ENCODE data around the gene SH2D3C. TPM values are rescaled to one million over a fixed set of nuclear protein-coding genes. Genes with fewer than 3 reads are reported as not detected.

Gene SH2D3C
- total and polyA plus RNA-seq, 9 of the 15 experiments (the other 6 are each of a cell fraction or from before 2014, with no cell fraction given), result 0.03 to 1.2 (median 0.22) TPM; not detected in 1

- TF ChIP-seq RBM25 (IDR thresholded peaks at IDR 0.05; ENCODE audit: low read depth, low read length, severe bottlenecking), result no peak
- peak; percentile 95 for TF ChIP-seq ZNF263 (CRISPR knock-in tag; IDR thresholded peaks at IDR 0.05; ENCODE audit: borderline replicate concordance)
- TF ChIP-seq PHB2 (IDR thresholded peaks at IDR 0.05; ENCODE audit: low read depth), result no peak
- no peak for TF ChIP-seq ARID4B (CRISPR knock-in tag; IDR thresholded peaks at IDR 0.05)
- no peak for TF ChIP-seq SRF (CRISPR knock-in tag; IDR thresholded peaks at IDR 0.05)
- no peak for TF ChIP-seq TAF15 (IDR thresholded peaks at IDR 0.05; ENCODE audit: low read depth, low read length)
- TF ChIP-seq SOX6 (IDR thresholded peaks at IDR 0.05), result no peak
- no peak for TF ChIP-seq ZEB2 (IDR thresholded peaks at IDR 0.05)
- 0 out of 2 replicates have a peak, but pooled peaks have one; percentile 35 for TF ChIP-seq ZFX (CRISPR knock-in tag; IDR thresholded peaks at IDR 0.05)
- TF ChIP-seq SREBF2 (CRISPR knock-in tag; IDR thresholded peaks at IDR 0.05), result no peak
- TF ChIP-seq MED1 (CRISPR knock-in tag; IDR thresholded peaks at IDR 0.05; ENCODE audit: borderline replicate concordance), result no peak
- no peak for TF ChIP-seq OTX1 (CRISPR knock-in tag; IDR thresholded peaks at IDR 0.05)
- TF ChIP-seq DMBX1 (CRISPR knock-in tag; IDR thresholded peaks at IDR 0.05; ENCODE audit: borderline replicate concordance), result no peak
- TF ChIP-seq DDX20 (tag; IDR thresholded peaks at IDR 0.05; ENCODE audit: low read depth), result no peak
- TF ChIP-seq BMI1 (IDR thresholded peaks at IDR 0.05; ENCODE audit: low read length), result no peak
- no peak for TF ChIP-seq TFE3 (CRISPR knock-in tag; IDR thresholded peaks at IDR 0.05)
- TF ChIP-seq E2F4 (CRISPR knock-in tag; IDR thresholded peaks at IDR 0.05; ENCODE audit: low read depth), result no peak
- no peak for TF ChIP-seq L3MBTL2 (IDR thresholded peaks at IDR 0.05)
- no peak for TF ChIP-seq POU5F1 (IDR thresholded peaks at IDR 0.05; ENCODE audit: borderline replicate concordance, low read depth, low read length, partially characterized antibody)
- TF ChIP-seq RAD21 (CRISPR knock-in tag; conservative IDR thresholded peaks at IDR 0.05 in 1 of 2, IDR thresholded peaks at IDR 0.05 in 1 of 2), result 0 out of 4 replicates have a peak, but pooled peaks of 1 of the 2 experiments have one; percentile 7
- no peak for TF ChIP-seq NR2F6 (CRISPR knock-in tag; IDR thresholded peaks at IDR 0.05)
These were observed 8.4 kb downstream of the SH2D3C start (continued) for GRCh38 chr9:127769929-127770582.

Measured in K562 (cell line).